Fibroblast of skin of right quadriceps (primary cell): ENCODE results near the gene PBX1.

Experiments
- DNase-seq: peaks from one replicate; pipeline ENCODE4 v3.0.0-alpha.2; 2013

Gene PBX1

DNA sequence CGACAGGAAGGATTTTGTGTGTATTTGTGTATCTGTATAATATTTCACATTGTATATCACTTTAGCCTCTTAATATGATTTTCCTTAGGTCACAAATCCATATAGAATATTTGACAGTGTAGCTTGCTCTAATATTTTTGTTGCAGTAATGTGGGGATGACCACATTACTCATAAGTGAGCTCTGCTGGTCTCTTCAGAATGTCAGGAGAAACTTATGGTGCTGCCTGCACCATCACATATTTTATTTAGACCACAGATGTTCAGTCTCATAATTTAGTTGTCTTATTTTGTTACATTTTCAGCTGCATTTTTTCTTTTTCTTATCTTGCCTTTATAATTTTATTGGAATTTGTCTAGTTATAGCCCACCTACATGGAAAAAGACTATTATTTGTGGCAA is 205.3 kb downstream of the PBX1 start:
- peak; percentile 49 for DNase-seq

DNA sequence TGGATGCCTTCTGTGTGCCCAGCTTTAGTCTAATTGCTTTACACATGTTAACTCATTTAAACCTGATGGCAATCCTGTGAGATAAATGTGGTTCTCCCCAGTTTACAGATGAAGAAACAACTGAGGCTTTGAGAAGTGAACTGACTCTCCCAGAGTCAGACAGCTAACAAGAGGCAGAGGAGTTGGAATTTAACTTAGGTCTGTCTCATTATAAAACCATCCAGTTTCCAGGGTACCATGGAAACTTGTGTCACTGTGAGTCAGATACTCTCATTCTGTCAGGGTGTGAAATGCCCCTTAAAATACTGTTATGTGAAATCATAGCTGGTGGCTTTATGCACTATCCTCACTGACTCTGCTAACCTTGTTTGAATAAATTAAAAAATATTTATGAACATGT is 206.6 kb downstream of the PBX1 start:
- DNase-seq, result peak; percentile 92

DNA sequence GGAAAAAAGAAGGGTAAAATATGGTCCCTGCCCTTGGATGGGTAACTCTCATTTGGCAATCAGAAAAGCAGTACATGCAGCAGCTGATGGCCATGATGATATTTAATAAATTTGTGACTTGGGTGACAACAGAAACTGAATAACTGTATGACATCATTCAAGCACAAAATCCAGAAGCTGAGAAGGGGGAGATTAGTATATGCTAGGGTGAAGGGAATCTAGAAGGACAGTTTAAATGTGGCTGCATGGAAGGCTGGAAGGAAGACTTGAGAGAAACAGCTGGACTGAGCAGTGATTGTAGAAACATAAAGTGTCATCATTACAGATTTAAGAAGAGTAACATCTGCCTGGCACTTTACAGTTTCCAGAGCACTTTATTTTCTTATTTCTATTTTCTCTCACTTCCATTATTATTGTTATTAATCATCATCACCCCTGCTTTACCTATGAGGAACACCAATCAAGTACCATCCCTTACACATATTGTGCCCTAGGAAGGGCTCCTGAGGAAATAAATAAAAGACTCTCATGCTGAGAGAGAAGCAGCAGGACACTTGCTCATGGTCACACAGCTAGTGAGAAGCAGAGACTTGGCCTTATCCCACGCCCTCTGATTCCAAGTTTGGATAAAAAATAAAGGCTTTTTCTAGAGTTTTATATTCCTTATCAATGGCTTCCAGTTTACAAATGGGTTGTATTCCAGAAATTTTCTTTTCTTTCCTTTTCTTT is 207.2 kb downstream of the PBX1 start:
- DNase-seq, result no peak

DNA sequence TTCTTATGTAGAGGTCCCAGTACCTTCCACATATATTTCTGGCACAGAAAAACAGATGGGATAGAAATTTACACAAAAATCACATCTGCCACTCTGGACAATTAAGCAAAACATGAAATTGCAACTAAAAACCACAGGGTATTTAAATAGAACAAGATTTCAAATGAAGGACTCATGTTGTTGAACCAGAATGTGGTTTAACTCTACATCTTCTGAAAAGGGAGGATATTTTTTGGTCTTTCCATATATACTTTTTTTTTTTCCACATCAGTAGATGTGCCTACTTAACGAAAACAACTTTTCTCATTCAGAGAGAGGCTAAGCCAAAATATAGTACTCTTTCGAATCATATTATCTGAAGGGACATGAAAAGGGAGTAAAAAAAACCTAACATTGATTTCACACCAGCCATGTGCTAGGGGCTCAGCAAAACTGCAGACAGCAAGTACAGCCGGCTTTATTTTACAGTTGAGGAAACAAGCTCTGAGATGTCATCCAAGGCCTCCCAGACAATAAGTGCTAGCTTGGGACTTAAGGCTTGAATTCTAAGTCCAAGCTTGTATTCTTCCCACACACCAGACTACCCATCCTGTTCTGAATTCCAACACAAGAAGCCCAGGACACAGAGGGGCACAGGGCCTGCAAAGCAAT is 208.9 kb downstream of the PBX1 start:
- DNase-seq, result no peak

DNA sequence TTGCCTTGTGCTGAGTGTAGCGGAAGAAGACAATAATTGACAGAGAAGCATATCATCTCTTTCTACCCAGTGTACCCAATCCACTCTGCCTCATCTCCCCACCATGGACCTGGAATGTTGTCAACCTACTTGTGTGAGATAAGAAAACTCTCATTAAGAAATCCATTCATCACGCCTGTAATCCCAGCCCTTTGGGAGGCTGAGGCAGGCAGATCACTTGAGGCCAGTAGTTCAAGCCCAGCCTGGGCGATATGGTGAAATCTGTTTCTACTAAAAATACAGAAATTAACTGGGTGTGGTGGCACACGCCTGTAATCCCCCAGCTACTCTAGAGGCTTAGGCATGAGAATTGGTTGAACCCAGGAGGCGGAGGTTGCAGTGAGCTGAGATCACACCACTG is 209.6 kb downstream of the PBX1 start:
- no peak for DNase-seq

DNA sequence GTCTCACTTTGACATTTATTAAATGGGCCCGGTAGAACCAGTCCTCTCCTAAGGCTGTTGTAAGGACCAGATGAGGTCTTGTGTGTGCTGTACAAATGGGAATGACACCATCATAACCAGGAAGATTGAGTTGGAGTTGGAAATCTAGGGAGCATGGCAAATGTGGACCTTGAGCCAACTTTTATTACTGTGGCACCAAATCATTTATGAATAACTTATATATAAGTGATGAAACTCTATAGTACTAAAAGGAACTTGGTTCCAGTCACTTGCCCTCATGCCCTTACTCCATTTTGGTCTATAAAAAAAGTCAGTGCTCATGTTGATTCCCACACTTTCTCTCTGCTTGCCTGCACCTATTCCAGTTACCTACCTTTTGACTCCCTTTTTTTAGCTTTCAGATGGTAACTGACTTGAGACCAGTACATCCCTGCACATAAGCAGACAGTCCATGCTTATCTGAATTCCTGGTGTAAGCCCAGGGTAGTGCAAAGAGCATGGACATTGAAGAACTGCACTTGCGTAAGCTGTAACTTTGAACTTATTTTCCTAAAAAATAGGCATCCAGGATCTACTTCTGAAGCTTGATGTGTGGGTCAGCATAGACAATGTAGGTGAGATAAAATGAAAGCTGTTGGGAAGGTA is 210.6 kb downstream of the PBX1 start:
- DNase-seq, result no peak

DNA sequence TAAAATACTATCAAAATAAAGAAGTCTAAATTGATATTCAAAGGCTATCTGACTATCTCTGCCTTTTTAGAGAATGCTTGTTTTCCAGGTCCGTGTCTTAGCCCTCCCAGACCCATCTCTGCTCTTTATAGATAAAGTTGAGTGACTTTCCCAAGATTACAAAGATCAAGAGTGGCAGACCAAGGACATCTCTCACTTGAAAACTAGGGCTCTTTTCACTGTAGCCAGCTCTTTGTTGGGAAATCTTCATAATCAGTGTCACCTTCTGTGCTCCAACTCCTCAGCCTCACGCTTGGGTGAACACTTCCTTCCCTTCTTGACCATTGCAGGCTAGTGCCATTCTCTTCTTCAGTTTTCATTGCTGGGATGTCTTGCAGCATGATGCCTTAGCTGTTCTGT is 211.1 kb downstream of the PBX1 start:
- DNase-seq, result no peak

DNA sequence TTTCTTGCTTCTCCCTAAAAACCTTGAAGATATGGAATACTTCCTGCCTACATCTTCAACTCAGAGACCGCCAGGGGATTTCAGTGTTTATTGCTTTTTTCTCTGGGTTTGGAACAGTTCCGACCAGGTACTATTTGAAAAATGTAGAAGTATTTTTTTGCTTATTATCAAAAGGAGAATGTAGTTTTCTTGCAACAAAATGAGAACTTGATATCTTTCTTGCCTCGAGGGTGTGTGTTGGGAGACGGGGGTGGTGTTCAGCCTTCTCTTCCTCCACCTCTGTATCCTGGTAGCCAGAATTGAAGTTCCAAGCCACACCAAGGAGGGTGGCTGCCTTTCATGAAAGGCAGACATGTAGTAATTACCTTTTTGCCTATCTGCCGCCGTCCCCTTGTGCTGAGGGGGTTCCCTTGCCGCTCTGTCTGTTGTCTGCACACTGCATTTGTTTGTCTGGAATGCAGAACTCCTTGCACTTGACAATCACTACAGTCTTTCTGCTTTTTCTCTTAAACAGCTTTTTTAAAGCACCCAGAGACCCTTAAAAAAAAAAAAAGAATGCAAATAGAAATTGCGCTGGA is 212.1 kb downstream of the PBX1 start:
- peak; percentile 61 for DNase-seq

DNA sequence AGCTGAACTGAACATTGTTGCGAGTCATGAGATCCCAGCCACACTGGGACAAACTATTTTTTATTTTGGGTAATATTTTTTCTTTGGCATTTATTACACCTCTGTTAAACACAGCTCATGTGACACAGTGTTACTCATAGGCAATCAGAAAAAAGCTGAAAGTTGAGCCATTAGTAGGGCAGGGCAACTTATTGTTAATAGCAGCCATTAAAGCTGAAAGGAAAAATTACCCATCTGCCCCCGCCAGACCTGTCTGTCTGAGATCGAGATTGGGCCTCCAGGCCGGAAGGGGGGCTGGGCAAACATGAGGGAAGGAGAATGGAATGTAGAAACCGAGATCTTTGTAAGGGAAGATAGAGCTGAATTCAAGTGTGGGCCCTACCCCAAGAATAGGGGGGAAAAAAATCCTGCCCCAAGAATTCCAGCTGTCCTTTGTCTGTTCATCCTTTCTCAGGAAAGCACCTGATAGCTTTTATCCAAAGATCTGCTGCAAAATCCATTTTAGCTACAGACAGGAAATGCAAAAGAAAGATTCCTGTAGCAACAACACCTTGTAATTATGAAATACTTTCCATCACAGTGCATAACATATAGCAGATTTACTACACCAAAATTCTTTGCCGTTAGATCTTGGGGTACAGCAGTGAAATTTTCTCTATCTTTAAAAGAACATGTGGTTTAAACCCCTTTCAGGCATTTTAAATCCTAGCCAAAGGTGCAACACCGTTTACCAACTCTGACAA is 212.8 kb downstream of the PBX1 start:
- peak; percentile 87 for DNase-seq

DNA sequence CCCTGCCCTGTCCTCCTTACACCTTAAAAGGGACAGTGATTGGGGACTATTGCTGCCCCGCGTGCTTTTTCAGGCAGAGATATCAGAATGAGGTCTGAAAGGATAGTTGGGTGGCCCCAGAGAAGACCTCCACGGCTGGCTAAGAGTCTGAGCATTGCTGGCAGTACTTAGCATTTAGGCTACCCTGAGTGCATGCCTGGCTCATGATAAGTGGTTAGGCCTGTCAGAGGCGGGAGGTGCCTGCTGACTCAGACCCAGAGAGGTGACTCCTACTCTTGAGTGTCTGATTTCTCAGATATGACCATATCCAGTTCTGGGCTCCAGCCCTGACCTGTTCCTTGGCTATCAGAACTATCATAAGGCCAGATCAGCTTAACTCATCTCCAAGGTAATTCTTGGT is 213.7 kb downstream of the PBX1 start:
- peak; percentile 91 for DNase-seq

DNA sequence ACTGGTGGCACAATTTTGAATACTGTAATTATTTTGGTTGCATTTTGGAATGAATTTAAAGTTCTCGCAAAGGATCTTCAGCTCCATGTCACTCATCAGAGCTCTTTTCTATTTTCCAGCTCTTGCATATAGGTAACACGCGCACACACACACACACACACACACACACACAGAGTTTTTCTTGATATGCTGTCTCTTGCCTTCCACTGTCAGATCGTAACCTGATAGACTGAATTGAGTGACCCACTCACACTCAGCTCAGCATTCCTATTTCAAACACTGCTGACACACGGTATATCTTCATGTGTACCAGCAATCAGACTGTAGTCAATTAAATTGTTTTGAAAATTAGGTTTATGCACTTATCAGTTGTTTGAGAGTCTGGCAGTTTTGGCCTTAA is 214.1 kb downstream of the PBX1 start:
- no peak for DNase-seq

DNA sequence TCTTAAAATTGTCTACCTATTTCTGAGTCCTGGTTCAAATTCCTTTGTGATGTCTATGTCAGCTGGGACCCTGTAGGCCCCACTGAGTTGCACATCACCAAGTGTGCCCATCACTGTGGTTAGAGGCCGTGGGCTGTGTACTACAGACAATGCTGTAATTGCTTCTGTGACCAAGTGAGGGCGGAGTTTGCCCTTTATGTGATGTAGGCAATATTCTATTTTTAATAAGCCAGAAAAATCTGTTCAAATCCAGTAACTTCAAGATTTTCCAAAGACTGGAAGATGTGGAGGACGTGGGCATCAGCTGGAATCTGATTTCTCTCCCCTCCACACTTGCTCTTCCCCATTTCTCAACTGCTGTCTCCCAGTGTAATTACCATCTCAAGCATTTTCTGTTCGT is 215.4 kb downstream of the PBX1 start:
- no peak for DNase-seq

DNA sequence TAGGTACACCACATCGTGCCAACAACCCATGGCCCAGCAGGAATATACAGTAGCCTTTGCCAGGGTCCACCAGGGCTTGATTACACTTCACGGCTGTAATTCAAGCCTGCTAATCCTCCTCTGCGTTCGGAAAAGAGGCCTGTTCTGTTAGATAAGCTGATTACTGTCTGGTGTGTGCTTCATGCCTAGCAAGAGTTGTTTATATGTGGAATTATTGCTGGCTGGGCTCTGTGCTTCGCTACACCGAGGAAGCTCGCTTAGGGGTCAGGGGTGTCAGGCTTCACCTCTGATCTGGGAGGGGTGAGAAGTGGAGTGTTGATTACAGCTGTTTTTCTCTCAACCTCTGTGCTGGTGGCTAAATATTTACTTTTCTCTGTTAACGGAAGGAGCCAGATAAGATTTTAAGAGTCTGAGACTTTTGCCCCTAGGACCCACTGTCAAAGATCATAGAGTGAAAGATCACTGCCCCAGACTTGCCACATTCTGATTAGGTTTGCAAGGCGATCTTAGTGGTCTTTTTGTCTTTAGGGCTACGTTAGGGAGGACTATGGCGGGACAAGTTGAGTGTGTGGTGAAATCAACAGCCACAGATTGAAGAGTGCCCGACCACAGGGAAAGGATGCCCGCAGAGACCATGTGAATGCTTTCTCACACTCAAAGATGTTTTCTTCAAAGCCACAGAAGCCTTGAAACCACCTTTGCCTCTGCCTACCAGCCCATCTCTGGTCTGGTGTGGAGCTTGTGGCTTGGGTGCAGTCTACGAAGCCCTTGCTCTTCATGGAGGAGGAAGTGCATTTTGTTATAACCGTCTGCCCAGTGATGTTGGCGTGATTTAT is 216.1 kb downstream of the PBX1 start:
- DNase-seq, result no peak

DNA sequence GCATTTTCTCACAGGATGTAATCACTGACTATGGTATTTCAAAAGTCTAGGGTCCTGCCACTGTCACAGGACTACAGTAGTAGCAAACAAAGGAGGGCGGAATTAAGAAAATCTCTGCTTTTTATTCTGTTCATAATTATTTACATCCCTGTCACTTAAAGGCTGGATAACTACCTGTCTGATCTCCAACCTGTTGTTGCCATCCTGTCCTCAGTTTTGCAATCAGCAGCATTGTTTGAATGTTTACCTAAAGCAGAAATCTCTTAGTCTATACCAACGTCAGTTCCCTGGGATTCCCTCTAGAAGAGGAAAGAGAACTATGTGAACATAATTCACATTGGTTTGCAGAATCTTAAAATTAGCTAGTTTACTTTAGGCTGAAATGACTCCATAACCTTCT is 218.5 kb downstream of the PBX1 start:
- DNase-seq, result no peak

DNA sequence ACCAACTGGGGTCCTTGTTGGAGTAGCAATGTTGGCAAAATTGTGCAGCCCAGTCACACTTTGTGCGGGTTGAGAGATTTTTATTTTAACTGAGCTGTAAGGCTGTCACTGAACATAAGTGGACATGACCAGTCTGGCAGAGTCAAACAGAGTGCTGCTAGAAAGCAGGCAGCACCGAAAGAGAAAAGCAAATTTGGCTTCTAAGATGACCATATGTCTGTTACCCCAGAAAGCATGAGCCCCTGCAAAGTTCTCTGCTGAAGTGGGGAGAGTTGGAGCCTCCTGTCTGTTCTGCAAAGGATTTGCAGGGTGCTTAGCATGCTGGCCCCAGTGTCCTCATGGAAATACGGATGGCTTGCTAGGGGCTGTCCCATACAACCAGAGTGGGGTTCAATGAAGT is 220.4 kb downstream of the PBX1 start:
- no peak for DNase-seq

DNA sequence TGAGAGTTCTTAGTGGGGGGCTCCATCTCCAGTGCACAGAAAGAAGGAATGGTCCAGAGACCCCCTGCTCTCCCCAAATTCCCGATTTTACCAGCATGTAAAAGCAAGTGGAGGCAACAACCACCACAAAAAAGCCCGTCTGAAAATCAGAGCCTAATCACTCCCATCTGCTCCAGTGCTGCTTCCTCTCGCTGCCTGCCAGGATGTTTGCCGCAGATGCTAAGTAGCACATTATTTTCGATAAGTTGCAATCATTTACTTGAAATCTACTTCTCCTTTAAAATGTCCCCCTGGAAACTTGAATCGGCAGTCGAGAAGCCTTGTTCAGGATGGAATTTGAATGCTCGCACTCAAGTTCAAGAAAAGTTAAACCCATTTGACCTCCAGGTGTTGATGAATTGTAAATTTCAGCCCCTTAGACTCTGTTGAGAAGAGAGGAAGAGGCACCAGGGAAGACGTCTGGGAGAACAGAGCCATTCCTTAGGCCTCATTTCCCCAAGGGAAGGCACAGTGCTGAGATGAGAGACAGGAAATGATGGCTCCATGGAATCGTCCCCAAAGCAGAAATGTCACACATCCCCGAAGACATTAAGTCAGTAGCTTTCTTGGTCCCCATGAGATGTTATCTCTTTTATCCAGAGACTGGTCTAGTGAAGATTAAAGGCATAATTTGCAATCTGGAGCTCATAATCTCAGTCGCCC is 221.3 kb downstream of the PBX1 start:
- peak; percentile 52 for DNase-seq

DNA sequence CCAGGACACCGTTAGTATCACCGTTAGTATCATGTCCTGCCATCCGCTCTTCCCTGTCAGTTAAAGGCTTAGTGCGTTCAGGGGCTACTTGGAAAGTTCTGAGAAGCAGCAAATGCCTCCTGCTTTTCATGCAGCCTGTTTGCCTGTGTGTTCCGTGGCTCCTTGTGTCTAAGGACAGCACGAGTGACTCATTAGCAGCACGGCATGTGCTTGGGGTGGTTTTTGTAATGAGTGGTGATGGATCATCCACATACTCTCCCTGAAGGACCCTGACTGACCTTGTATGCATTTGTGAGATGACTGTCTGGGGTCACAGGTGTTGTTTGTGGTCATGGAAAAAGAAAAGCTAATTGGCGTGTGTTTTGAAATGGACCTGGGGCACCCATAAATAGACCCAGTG is 221.9 kb downstream of the PBX1 start:
- DNase-seq, result peak; percentile 83

DNA sequence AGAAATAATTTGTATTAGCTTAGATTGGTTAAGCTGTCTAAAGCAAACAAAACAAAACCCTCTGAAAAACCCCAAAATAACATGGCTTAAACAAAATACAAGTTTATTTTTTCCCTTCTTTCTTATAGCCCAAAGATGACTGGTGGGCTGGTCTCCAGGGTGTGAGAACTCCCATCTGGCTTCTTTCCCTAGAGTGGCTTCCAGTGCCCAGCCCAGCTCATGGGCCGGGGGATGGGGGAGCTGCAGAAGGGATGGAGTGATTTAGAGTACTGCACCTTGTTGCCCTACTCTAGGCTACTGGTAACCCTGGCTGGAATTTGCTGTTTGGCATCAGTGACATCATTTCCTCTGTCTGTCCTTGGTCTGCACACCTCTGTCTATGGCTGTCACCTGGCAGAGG is 223.0 kb downstream of the PBX1 start:
- DNase-seq, result no peak

DNA sequence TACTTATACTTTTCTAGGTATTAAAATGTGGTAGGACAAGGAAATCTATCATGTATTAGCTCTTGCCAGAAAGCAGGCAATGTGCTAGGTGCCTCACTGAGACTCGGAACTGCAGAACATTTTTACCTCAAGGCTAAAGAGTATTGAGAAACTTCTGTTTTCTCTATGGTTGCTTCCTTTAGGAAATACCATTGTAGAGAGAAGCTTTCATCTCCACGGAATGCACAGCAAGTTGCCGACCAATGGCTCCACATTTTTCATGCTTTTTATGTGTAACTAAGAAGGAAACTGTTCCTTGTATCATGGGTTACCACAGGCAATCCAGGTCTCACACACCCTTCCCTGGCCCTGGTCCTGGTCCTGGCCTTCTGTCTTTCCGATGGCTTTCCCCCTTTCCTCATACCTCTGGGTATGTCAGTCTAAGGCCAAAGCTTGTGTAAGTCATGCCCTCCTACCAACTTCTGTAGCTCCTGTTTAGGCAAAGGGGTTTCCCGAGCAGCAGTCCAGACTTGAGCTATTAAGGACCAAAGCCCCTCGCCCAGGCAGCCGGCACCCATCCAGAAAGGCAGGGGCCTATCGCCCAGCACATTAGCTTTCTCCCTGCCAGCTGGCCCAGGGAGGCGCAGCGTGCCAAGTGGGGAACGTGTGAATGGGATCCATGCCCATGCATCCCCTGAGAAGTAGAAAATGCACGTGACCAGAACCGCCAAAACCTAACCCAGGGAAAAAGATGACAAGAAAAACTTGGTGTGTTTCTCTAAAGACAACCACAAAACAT is 225.0 kb downstream of the PBX1 start:
- no peak for DNase-seq

DNA sequence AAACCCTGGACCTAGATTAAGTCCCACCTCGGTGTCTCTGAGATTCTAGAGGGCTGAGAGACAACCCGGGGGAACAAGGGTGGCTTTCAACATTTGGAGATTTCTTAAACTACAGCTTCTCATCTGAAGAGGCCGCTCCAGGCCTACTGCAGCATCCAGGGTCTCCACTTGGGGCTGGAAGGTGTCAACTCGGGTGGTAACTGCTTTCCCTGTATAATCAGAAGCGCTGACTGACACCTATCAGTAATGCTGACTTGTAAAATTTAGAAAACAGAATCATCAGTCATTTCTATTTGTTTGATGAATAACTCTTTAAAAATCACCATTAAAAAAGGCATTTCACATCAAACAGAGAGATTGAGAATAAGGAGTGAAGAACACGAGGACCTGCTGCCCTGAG is 226.0 kb downstream of the PBX1 start:
- no peak for DNase-seq
